Osteoblast (primary cell): ENCODE results near the gene SLC9A1. TPM values are rescaled to one million over a fixed set of nuclear protein-coding genes. Genes with fewer than 3 reads are reported as not detected.

Experiments
- DNase-seq: peaks from one replicate; pipeline ENCODE4 v3.0.0; 2011; ENCODE audit warnings: low spot score, mixed read lengths; ENCODE audit not compliant: insufficient read length; ENCODE audit errors: missing footprints
- H2AFZ ChIP-seq: 2 replicates; pipeline ENCODE4 v1.6.0; 2011; ENCODE audit warnings: mild to moderate bottlenecking, low read length
- H3K27ac ChIP-seq: 2 replicates; pipeline ENCODE4 v1.5.1; 2011; ENCODE audit warnings: mild to moderate bottlenecking, low read depth, low read length, moderate library complexity
- H3K27me3 ChIP-seq: 2 replicates; pipeline ENCODE4 v1.6.0; 2012; ENCODE audit warnings: mild to moderate bottlenecking, control low read depth, inconsistent platforms, low read length, moderate library complexity; ENCODE audit not compliant: insufficient read depth
- H3K36me3 ChIP-seq: 2 replicates; pipeline ENCODE4 v1.5.1; 2011; ENCODE audit warnings: mild to moderate bottlenecking, low read length, control low read depth, moderate library complexity; ENCODE audit not compliant: insufficient read depth
- H3K4me1 ChIP-seq: 2 replicates; pipeline ENCODE4 v1.5.1; 2011; ENCODE audit warnings: mild to moderate bottlenecking, low read length, control low read depth, moderate library complexity; ENCODE audit not compliant: insufficient read depth
- H3K4me2 ChIP-seq: 2 replicates; pipeline ENCODE4 v1.6.0; 2011; ENCODE audit warnings: mild to moderate bottlenecking, low read length; ENCODE audit not compliant: insufficient read depth
- H3K4me3 ChIP-seq: fragments of 200-600 bp; sonication (generic); 3 replicates; pipeline ENCODE4 v1.5.1; 2012; ENCODE audit warnings: mild to moderate bottlenecking, low read length, inconsistent platforms; ENCODE audit not compliant: insufficient read depth
- H3K79me2 ChIP-seq: 2 replicates; pipeline ENCODE4 v1.6.0; 2012; ENCODE audit warnings: mild to moderate bottlenecking, low read length, control low read depth, inconsistent platforms; ENCODE audit not compliant: insufficient read depth
- H3K9me3 ChIP-seq: 2 replicates; pipeline ENCODE4 v1.5.1; 2011; ENCODE audit warnings: low read depth, low read length, control low read depth
- H4K20me1 ChIP-seq: 2 replicates; pipeline ENCODE4 v1.6.0; 2012; ENCODE audit warnings: mild to moderate bottlenecking, low read length, control low read depth; ENCODE audit not compliant: insufficient read depth
- CTCF ChIP-seq: IDR thresholded peaks from 2 replicates; pipeline ENCODE4 v1.5.1; 2011; ENCODE audit warnings: mild to moderate bottlenecking, low read depth, low read length, moderate library complexity; ENCODE audit errors: extremely low read depth
- total RNA-seq: library from RNA; depleted of rRNA; stranded (reverse); fragments of >200 nt; gene quantifications from 2 replicates; pipeline ENCODE4 v1.2.3, GENCODE V29; 2012

Gene SLC9A1
- total RNA-seq, 1 donor = 7.6 TPM

GRCh38 chr1:27095576-27095975 lies 59.3 kb downstream of the SLC9A1 start:
- H3K4me2 ChIP-seq = no peak overlapping the region
- no peaks in the 10 kb centered on the region for H3K79me2 ChIP-seq
- TF ChIP-seq CTCF = no peak
- no peak overlapping the region for H2AFZ ChIP-seq
- H3K9me3 ChIP-seq = no peaks in the 10 kb centered on the region
- no peaks in the 10 kb centered on the region for H3K36me3 ChIP-seq
- no peak for DNase-seq
- no peak overlapping the region for H3K4me3 ChIP-seq
- H3K4me1 ChIP-seq = peaks cover 21% of the 10 kb centered on the region
- no peak overlapping the region for H3K27ac ChIP-seq
- no peaks in the 10 kb centered on the region for H4K20me1 ChIP-seq
- no peaks in the 10 kb centered on the region for H3K27me3 ChIP-seq

GRCh38 chr1:27092888-27093287 lies 62.0 kb downstream of the SLC9A1 start:
- no peaks in the 10 kb centered on the region for H3K36me3 ChIP-seq
- no peaks in the 10 kb centered on the region for H3K27me3 ChIP-seq
- H3K79me2 ChIP-seq = no peaks in the 10 kb centered on the region
- no peaks in the 10 kb centered on the region for H3K9me3 ChIP-seq
- TF ChIP-seq CTCF = no peak
- H4K20me1 ChIP-seq = no peaks in the 10 kb centered on the region
- H3K4me3 ChIP-seq = no peak overlapping the region
- H3K27ac ChIP-seq = no peak overlapping the region
- no peak overlapping the region for H2AFZ ChIP-seq
- no peak for DNase-seq
- no peaks in the 10 kb centered on the region for H3K4me1 ChIP-seq
- no peak overlapping the region for H3K4me2 ChIP-seq

- no peak overlapping the region for H2AFZ ChIP-seq
- no peaks in the 10 kb centered on the region for H3K36me3 ChIP-seq
- H3K9me3 ChIP-seq = no peaks in the 10 kb centered on the region
- no peaks in the 10 kb centered on the region for H3K79me2 ChIP-seq
- no peaks in the 10 kb centered on the region for H3K4me1 ChIP-seq
- no peaks in the 10 kb centered on the region for H4K20me1 ChIP-seq
- H3K27ac ChIP-seq = no peak overlapping the region
- no peak overlapping the region for H3K4me2 ChIP-seq
- no peak overlapping the region for H3K4me3 ChIP-seq
- H3K27me3 ChIP-seq = no peaks in the 10 kb centered on the region
- no peak for TF ChIP-seq CTCF
- DNase-seq = no peak
These were observed 64.0 kb downstream of the SLC9A1 start for GRCh38 chr1:27090911-27091310.

GRCh38 chr1:27087371-27088220 lies 67.3 kb downstream of the SLC9A1 start:
- Histone ChIP-seq H2AFZ (no peak overlapping the region), H3K27ac (no peak overlapping the region), H3K27me3 (peaks cover 3% of the 10 kb centered on the region), H3K79me2 (no peaks in the 10 kb centered on the region), H3K4me2 (no peak overlapping the region), H3K36me3 (no peaks in the 10 kb centered on the region), H3K9me3 (peaks cover 4% of the 10 kb centered on the region), H3K4me1 (no peaks in the 10 kb centered on the region), H3K4me3 (no peak overlapping the region), H4K20me1 (no peaks in the 10 kb centered on the region)
- DNase-seq = no peak
- no peak for TF ChIP-seq CTCF
